ENCODE data around the gene TMEM217.
"Not testable (repeated sequence)": the region's sequence is repeated elsewhere in the genome, so short reads cannot be mapped to it uniquely, and the experiment has no call there.

TMEM217 gene

DNA sequence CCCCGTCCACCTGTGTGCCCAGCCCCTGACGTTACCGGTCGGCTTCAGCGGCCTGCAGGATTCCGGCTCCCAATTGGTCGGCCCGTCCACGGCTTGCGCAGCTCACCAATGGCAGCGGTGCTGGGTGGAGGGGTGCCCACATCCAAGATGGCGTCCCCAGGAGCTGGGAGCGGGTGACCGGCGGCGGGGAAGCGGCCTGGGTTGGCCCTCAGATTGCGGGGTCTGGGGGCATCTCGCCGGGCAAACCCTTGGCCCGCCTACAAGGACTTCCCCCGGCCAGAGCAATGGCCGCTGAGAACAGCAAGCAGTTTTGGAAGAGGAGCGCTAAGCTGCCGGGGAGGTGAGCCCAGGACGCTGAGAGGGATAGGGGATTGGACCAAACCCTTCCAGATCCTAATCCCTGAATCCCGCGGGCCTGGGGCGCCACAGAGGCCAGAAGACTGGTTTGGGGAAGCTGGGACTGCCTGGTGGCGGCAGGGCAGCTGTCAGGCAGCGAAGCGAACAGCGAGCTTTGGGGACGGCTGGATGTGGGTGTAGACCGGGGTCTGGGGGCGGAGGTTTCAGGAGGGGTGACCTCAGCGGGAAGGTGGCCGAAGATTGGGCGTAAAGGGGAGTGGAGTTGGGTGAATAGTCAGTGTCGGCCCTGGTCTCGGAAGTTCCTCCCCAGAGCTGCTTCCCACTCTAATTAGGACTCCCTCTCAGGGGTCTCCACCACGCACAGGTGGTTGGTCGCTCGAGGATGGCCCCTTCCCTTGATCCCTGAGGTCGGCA lies at the start of gene TMEM217, which contains the start of gene TBC1D22B:
Gene TMEM217 (minus strand): TSS at position 511 of the 771 bp plus-strand sequence. CDS start 39,114 bp downstream, outside the sequence.
Gene TBC1D22B (plus strand): TSS at position 139 of the 771 bp plus-strand sequence. CDS start 146 bp downstream, at position 285.
- DNase-seq = peak; percentile 89 to 98

DNA sequence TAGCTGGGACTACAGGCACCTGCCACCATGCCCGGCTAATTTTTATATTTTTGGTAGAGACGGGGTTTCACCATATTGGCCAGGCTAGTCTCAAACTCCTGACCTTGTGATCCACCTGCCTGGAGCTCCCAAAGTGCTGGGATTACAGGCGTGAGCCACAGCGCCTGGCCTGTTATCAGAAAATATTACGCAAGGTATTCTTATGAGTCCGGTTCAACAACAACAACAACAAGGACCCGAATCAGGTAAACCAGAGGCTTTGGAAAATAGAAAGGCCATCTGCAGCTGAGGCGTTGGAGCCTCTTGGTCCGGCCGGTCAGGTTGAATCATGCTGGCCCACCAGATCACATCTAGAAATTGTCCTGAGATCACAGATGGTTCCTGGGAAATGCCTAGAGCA lies 49.5 kb upstream of the TMEM217 start:
- not testable (repeated sequence) for DNase-seq

GRCh38 chr6:37306624-37307222 lies 48.8 kb upstream of the TMEM217 start:
- DNase-seq = no peak

GRCh38 chr6:37305841-37306425 lies 48.0 kb upstream of the TMEM217 start:
- no peak for DNase-seq

GRCh38 chr6:37304766-37305165 lies 46.8 kb upstream of the TMEM217 start:
- DNase-seq = no peak

GRCh38 chr6:37303891-37304503 lies 46.1 kb upstream of the TMEM217 start:
- no peak for DNase-seq

DNA sequence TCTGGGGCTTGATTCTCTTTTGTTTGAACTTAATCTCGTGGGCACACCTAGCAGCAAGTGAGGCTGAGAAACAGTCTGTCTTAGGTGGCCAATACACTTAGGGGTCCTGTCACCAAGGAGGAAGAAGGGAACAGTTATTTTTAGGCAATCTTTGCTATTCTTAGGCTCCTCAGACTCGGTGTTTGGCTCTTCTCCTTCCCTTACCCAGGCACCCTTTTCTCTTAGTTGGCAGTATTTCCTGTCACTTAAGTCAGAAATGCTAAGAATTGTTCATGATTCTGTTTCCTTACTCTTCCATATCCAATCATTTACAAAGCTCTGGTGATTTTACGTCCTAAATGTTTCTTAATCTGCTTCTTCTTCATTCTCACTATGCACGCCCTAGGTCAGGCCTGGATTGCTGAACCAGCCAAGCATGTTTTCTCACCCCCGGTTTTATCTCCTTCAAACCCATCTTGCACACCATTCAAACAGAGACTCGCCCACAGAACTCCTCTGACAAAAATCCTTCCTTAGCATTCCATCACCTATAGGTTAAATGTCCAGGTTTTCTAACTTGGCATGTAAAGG lies 45.2 kb upstream of the TMEM217 start:
- DNase-seq = no peak

GRCh38 chr6:37302086-37302686 lies 44.2 kb upstream of the TMEM217 start:
- no peak for DNase-seq

GRCh38 chr6:37299990-37300389 lies 42.0 kb upstream of the TMEM217 start:
- DNase-seq = no peak

DNA sequence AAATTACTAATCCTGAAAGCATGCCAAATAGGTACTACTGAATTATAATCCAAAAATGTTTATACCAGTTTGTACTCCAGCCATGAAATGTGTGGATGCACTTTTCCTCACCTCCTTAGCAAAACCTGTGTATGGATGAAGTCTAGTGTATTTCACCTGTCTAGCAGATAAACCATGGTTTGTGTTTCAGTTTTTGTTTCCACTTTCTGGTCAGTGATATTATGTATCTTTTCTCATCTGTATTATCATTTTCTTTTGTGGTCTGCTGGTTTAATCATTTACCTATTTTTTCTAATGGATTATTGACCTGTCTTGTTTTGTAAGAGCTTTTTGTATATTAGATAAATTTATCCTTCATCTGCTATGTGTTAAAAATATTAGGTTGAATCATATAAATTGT lies 41.0 kb upstream of the TMEM217 start:
- DNase-seq = no peak

DNA sequence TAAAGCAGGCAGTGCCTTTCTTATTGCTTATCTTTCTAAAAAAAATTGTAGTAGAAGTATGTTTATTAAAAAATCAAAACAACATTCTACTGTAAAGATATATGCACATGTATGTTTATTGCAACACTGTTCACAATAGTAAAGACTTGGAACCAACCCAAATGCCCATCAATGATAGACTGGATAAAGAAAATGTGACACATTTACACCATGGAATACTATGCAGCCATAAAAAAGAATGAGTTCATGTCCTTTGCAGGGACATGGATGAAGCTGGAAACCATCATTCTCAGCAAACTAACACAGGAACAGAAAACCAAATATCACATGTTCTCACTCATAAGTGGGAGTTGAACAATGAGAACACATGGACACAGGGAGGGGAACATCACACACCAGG lies 39.7 kb upstream of the TMEM217 start:
- DNase-seq = not testable (repeated sequence)

GRCh38 chr6:37293426-37293825 lies 35.5 kb upstream of the TMEM217 start:
- DNase-seq = no peak

- DNase-seq = no peak
Observed at GRCh38 chr6:37289931-37290330, 32.0 kb upstream of the TMEM217 start.

- no peak for DNase-seq
Observed at GRCh38 chr6:37288247-37288646, 30.3 kb upstream of the TMEM217 start.

DNA sequence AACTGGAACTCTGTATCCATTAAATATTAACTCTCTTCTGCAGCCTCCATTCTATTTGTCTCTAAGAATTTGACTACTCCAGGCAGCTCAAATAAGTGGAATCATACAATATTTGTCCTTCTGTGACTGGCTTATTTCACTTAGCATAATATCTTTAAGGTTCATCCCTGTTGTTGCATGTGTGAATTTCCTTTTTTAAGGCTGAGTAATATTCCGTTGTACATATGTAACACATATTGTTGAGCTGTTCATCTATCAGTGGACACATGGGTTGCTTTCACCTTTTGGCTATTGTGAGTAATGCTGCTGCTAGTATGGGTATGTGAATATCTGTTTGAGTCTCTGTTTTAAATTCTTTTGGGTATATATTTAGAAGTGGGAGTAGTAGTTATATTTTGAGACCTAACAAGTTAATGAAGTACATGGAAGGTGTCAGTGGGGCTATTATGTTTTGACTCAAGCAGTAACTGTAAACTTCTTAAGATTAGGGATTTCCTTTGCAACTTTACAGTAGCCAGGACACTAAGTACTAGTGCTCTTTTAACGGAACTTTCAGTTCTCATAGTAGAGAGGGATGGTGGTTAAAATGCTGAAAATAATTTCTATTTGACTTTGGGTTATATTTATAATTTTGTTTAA lies 29.7 kb upstream of the TMEM217 start:
- no peak for DNase-seq

DNA sequence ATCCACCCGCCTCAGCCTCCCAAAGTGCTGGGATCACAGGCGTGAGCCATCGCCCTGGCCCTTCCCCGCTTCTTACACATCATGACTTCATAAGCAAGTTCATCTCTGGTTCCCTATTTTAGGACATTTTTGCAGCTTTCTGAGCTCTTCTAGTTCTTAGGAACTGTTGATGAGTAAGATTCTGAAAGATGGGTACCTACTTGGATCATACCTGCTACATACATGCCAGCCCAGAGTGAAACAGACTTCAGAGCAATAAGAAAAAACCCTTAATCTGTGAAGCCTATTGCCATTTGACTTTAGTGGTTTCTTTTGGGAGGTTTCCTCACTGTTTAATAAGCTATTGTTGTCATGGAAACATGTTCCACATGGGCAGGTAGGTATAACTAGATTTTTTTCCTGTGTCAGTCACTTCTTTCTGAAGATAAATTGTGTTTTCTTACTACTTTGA lies 27.9 kb upstream of the TMEM217 start:
- DNase-seq = no peak

DNA sequence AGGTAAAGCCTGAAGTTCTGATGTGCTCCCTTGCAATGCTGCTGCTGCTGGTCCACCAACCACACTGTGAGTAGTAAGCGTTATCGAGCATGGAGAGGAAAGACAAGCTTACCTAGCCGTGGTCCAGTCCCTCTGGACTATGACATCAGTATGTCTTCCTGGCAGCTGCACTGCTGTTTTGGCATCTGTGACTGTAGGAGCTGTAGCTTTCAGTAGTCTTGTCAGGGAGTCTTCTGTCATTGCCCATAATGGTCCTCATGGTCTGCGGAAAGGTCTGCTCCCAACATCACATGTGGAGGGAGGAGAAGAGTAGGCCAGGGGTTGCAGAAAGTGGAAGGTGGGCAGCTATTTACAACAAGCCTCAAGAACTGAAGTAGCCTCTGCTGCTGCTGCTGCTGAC lies 26.8 kb upstream of the TMEM217 start:
- no peak for DNase-seq

GRCh38 chr6:37283671-37284151 lies 25.8 kb upstream of the TMEM217 start:
- no peak for DNase-seq

DNA sequence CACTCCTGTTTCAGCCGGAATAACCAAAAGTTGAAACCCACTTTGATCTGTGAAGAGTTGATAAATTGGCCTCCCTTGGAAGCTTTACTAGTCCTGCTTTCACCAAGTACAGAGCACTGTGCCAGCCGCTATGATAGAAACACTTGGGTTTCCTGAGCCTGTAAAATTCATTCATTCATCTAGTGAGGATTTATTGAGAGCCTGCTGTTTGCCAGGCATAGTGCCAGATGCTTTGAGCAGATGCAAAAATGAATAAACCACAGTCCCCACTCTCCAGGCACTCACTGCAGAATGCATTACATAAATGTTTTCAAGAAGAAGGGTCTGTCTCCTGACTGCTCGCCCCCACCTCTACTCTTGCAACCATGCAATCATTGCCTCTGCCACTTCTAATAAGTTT lies 25.3 kb upstream of the TMEM217 start:
- no peak for DNase-seq

- DNase-seq = no peak
Observed at GRCh38 chr6:37282371-37282770, 24.4 kb upstream of the TMEM217 start.

GRCh38 chr6:37280162-37280887 lies 22.4 kb upstream of the TMEM217 start:
- no peak for DNase-seq
